HG03139 (cell line): ENCODE measurements around the gene CCDC24.

Source experiments
- ATAC-seq: cut with Tn5 transposase; IDR thresholded peaks from one replicate; pipeline ENCODE4 v1.9.1; 2021; ENCODE audit not compliant: unreplicated experiment

Gene CCDC24

GRCh38 chr1:44036409-44037139 is 45.2 kb downstream of the CCDC24 start:
- ATAC-seq: no peak

DNA sequence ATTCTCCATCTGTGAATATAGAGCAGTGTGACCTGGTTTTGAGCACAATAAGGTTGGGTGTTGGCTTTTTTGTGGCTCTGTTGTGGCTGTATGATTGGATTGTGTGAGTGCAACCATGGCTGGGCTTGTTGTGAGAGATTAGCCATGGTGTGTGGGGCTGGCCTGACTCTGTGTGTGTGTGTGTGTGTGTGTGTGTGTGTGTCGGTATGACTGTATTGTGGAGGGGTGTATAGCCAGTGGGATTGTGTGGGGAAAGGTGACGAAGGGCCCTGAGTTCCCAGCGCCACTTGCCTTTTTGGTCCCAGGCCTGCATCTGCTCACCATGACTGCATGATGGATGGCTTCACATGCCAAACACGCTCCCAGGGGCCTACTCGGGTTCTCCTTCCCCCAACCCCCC is 45.8 kb downstream of the CCDC24 start:
- ATAC-seq: no peak

DNA sequence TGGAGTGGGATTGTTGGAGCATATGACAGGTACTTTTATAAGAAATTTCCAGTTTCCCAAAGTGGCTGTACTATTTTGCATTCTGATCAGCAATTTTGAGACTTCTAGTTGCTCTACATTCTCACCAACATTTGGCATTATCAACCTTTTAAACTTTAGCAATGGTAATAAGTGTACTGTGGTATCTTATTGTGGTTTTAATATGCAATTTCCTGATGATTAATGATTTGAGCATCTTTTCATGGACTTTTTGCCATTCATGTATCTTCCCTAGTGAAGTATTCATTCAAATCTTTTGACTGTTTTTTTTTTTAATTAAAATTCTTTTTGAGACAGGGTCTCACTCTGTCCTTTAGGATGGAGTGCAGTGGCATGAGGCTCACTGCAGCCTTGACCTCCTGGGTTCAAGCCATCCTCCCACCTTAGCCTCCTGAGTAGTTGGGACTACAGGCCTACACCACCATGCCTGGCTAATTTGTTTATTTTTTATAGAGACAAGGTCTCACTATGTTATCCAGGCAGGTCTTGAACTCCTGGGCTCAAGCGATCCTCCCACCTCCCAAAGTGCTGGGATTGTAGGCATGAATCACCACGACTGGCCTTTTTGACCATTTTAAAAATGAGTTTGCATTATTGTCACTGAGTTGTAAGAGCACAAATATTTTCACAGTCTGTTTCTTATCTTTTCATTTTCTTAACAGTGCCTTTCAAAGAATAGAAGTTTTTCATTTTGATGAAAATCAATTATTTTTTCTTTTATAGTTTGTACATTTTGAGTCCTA is 47.7 kb downstream of the CCDC24 start:
- no peak for ATAC-seq

GRCh38 chr1:44040418-44040817 is 49.0 kb downstream of the CCDC24 start:
- no peak for ATAC-seq

DNA sequence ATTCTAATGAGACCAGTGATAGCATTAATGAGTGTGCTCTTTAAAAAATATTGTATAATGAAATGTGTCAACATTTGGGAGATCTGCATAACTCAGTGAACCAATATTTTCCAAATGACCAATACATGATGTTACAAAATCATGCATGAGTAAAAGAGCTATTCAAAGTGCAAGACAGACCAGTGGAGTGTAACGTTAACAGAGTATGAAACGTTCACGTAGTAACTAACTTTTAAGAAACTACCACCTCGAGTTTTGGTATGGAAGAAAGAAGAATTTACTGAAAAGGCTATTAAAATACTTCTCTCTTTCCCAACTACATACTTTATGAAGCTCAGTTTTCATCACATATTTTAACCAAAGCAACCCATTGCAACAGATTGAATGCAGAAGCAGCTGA is 49.4 kb downstream of the CCDC24 start:
- ATAC-seq: no peak

DNA sequence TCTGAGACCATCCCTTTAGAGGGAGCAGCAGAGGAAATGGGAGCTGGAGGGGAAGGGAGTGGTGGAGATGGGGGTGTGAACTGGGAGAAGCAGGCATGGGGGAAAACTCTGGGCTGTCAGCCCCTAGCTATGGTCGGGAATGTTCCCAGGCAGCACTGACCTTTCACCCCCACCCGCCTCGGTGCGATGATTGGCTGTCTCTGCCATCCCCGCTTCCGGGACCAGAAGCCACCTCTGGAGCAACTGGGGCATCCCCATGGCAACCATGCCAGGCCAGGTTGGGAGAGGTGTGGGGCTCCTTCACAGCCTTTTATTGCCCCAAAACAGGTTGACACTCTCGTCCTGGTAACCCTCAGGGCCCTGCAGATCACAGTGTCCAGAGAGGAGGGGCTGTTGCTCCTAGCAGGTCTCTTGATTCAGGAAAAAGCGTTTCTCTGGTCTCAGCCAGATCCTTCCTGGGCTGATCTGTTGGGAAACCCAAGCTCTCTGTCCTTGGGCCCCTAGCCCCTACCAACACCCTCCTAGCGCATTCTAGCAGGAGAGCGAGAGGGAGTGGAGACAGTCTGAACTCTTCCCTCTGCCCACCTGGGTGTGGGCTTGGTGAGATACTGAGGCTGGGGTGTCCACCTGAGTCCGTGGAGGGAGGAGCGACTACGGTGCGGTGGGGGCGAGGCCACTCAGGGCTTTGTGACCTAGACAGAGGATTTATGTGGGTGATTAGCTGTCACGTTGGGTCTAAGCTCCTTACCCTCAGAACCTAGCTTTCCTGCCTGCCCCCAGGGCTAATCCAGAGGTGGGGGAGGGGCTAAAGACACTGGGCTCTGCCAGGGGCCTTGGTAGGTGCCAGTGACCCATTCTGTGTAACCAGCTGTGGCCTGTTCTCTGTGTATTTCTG is 52.0 kb downstream of the CCDC24 start:
- no peak for ATAC-seq

DNA sequence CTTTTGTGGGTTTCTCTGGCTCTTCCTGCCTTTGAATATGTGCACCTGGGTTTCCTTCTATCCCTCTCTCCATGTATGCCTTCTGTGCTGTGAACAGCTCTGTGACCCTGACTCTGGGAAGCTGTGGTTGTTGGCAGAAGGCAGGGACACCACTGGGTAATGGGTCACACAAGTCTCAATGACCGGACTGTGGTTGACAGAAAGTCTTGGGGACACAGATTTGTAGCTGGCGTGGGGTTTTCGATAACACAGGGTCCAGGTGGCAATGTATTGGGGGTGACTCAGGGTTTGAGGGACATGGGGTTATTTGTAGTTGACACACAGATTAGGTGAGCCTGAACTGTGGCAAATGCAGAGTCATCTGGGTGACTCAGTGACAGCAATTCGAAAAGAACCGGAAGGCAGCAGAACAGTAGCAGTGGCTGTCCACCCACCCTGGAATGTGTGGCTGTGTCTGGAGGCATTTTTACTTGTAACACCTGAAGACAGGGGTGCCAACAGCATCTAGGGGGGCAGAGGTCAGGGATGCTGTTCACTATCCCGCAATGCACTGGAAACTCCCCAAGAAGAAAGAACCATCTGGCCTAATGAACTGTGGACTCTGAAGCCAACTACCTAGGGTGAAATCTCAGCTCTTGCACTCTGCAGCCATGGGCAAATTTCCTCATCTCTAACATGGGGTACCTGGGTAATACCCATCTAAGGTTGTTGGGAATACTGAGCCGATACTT is 52.8 kb downstream of the CCDC24 start:
- no peak for ATAC-seq

GRCh38 chr1:44045064-44045463 is 53.7 kb downstream of the CCDC24 start:
- no peak for ATAC-seq
